Testis (tissue), 2 donors: ENCODE data around the gene POLN.

Source experiments
- CTCF ChIP-seq, 3 experiments: fragments of 450-650 bp in 2 of 3; fragments of 200-600 bp in 1 of 3; sonication (generic) in 1 of 3; IDR thresholded peaks; one replicate each; pipeline ENCODE4 v1.5.1; 2016 to 2019; ENCODE audit warnings: antibody characterized with exemption in 3 of 3, mild to moderate bottlenecking in 2 of 3, moderate library complexity in 1 of 3
- POLR2A ChIP-seq: fragments of 450-650 bp; IDR thresholded peaks from one replicate; pipeline ENCODE4 v1.6.1; 2017; ENCODE audit warnings: antibody characterized with exemption, mild to moderate bottlenecking, moderate library complexity

- no peak for TF ChIP-seq CTCF (IDR thresholded peaks at IDR 0.05)
- TF ChIP-seq POLR2A: no peak
These were observed 182.7 kb downstream of the POLN start, which contains the start of gene NAT8L for GRCh38 chr4:2059046-2059725.
